Activated T-cell treated with anti-CD3 and anti-CD28 coated beads, Interleukin-2, amount 50 U/mL, for 24 hours (primary cell): ENCODE results near the gene ZFYVE1.
"Not testable (repeated sequence)": the region's sequence is repeated elsewhere in the genome, so short reads cannot be mapped to it uniquely, and the experiment has no call there.

Source experiments
- DNase-seq: peaks from one replicate; pipeline ENCODE4 v3.0.0-alpha.2; 2020
- H3K27ac Mint-ChIP-seq: 2 replicates; pipeline ENCODE4 v1.8.0; 2020; ENCODE audit warnings: mild to moderate bottlenecking, mixed read lengths
- H3K27me3 Mint-ChIP-seq: 2 replicates; pipeline ENCODE4 v1.8.0; 2020; ENCODE audit warnings: mixed read lengths
- H3K36me3 Mint-ChIP-seq: 2 replicates; pipeline ENCODE4 v1.8.0; 2020; ENCODE audit warnings: low read depth, mixed read lengths
- H3K4me1 Mint-ChIP-seq: 2 replicates; pipeline ENCODE4 v1.8.0; 2020; ENCODE audit warnings: low read depth, mixed read lengths
- H3K4me3 Mint-ChIP-seq: 2 replicates; pipeline ENCODE4 v1.8.0; 2020; ENCODE audit warnings: mild to moderate bottlenecking, moderate library complexity, mixed read lengths
- H3K9me3 Mint-ChIP-seq: 2 replicates; pipeline ENCODE4 v1.8.0; 2020; ENCODE audit warnings: mixed read lengths

The ZFYVE1 gene, protein sequence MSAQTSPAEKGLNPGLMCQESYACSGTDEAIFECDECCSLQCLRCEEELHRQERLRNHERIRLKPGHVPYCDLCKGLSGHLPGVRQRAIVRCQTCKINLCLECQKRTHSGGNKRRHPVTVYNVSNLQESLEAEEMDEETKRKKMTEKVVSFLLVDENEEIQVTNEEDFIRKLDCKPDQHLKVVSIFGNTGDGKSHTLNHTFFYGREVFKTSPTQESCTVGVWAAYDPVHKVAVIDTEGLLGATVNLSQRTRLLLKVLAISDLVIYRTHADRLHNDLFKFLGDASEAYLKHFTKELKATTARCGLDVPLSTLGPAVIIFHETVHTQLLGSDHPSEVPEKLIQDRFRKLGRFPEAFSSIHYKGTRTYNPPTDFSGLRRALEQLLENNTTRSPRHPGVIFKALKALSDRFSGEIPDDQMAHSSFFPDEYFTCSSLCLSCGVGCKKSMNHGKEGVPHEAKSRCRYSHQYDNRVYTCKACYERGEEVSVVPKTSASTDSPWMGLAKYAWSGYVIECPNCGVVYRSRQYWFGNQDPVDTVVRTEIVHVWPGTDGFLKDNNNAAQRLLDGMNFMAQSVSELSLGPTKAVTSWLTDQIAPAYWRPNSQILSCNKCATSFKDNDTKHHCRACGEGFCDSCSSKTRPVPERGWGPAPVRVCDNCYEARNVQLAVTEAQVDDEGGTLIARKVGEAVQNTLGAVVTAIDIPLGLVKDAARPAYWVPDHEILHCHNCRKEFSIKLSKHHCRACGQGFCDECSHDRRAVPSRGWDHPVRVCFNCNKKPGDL

DNA sequence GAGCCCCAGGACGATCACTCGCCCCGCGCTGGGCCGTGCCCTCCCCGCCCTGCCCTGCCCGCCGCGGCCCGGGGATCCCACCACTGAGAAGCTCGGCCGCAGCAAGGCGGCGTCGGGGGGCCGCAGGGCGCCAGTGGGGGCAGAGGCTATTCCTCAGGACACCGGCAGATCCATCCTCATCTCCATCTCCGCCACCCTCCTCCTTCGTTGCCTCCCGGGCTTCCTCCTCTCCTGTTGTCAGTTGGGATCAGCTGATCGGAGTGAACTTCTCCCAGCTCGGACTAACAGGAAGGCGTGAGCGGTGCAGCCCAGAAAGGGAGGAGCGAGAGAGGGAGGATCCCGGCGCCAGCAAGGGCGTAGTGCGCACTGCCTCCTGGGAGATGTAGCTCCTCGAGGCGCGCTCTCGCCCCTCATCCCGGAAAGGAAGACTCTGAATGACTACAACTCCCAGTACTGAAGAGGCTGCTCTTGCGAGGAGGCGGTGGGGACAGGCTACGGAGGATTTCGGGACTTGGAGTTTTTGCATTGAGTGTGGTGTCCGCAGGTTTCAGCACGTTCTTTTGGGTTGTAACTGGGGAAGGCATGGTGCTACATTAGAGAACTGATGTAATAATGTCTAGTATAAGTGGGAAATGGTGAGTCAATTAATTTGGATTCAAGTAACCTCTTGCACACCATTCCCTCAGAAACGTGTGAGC is at the start of gene ZFYVE1:
Gene ZFYVE1, minus strand, starts transcription at position 262 of the 698 bp plus-strand sequence. CDS start 2,598 bp downstream, outside the sequence.
- peak; percentile 92 for DNase-seq
- H3K9me3 Mint-ChIP-seq, result no peaks in the 10 kb centered on the region
- peaks cover 45% of the 10 kb centered on the region for H3K4me1 Mint-ChIP-seq
- no peaks in the 10 kb centered on the region for H3K27me3 Mint-ChIP-seq
- peaks cover 29% of the 10 kb centered on the region for H3K36me3 Mint-ChIP-seq
- peak within 1 kb of the TSS; percentile 92 for H3K27ac Mint-ChIP-seq
- H3K4me3 Mint-ChIP-seq, result peak within 1 kb of the TSS; percentile 93

DNA sequence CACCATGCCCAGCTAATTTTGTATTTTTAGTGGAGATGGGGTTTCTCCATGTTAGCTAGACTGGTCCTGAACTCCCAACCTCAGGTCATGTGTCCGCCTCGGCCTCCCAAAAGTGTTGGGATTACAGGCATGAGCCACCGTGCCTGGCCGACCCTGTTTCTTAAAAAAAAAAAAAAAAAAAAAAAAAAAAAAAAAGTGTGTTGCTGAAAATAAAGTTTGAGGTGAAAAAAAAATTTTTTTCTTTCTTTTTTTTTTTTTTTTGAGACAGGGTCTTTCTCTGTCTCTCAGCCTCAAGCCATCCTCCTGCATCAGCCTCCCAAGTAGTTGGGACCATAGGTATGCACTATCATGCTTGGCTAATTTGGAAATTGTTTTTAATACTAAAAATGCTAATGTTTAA is 42.7 kb upstream of the ZFYVE1 start:
- DNase-seq, result no peak
- Mint-ChIP-seq H3K27ac (no peak overlapping the region), H3K27me3 (no peaks in the 10 kb centered on the region), H3K36me3 (peaks cover 84% of the 10 kb centered on the region), H3K4me3 (no peak overlapping the region), H3K9me3 (no peaks in the 10 kb centered on the region), H3K4me1 (peaks cover 40% of the 10 kb centered on the region)

DNA sequence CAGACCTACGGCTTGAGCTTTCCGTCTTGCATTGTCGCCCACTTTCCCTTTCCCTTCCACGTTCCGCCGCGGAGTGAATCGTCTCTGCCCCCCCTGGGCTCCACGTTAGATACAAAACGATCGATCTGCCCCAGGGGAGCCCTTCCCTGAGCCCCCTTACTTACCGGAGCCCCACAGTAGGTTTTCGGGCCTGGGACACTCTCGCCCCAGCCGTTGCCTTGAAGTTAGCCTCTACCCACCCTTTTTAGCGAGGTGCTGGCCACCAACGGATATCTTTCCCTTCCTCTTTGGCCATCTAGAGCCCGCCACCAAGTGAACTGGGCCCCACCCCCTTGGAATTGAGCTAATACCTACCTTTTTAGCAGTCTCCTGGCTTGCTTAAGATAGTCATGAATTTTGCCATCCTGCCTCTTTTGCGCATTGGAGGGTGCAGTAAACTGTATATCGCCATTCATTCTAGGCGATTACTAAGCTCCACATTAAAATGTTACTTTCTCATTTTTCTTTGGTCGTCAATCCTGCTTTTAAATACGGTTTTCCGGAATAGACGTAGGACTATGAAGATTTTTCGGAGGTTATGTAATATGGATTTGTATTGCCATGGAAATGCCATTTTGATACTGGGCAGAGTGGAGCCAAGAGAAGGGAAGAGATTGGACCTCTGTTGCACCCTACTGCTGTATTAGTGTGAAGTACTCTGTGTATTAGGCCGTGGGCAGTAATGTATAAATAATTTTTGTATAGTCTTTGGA is 32.2 kb upstream of the ZFYVE1 start:
- Mint-ChIP-seq H3K4me3 (no peak overlapping the region), H3K27me3 (no peaks in the 10 kb centered on the region), H3K4me1 (peaks cover 45% of the 10 kb centered on the region), H3K9me3 (no peaks in the 10 kb centered on the region), H3K27ac (no peak overlapping the region), H3K36me3 (no peaks in the 10 kb centered on the region)
- no peak for DNase-seq

DNA sequence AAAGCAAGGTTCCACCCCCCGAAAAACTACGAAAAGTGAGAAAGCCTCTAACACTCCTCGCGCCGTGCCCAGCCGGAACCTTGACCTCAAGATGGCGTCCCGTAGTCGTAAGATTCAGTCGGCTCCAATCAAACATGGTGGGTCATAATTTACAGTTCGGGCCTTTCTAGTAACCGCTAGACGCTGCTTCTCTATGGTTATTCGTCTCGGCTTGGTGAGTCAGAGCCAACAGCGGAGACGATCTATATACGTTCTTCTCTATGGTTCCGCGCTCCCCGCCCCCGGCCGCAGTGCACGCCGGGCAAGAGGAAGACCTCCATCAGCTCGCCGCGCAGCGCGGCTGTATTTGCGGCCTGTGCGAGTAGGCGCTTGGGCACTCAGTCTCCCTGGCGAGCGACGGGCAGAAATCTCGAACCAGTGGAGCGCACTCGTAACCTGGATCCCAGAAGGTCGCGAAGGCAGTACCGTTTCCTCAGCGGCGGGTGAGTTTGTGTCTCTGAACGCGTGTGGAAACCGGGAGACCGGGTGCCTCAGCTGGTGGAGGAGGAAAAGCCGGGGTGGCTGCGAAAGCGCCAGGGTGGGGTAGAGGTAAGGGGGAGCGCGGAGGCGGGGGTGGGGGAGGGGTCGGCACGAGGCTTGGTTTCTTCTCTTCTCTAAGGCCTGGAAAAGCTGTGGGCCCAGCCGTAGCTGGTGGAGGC is 31.5 kb upstream of the ZFYVE1 start, which contains the start of gene RBM25:
Gene RBM25, plus strand, starts transcription at position 311 of the 698 bp plus-strand sequence. CDS start 13,108 bp downstream, outside the sequence.
- DNase-seq, result peak; percentile 95
- no peaks in the 10 kb centered on the region for H3K27me3 Mint-ChIP-seq
- H3K4me1 Mint-ChIP-seq, result peaks cover 39% of the 10 kb centered on the region
- H3K27ac Mint-ChIP-seq, result no peak within 1 kb of the TSS
- no peaks in the 10 kb centered on the region for H3K9me3 Mint-ChIP-seq
- no peak within 1 kb of the TSS for H3K4me3 Mint-ChIP-seq
- no peaks in the 10 kb centered on the region for H3K36me3 Mint-ChIP-seq

DNA sequence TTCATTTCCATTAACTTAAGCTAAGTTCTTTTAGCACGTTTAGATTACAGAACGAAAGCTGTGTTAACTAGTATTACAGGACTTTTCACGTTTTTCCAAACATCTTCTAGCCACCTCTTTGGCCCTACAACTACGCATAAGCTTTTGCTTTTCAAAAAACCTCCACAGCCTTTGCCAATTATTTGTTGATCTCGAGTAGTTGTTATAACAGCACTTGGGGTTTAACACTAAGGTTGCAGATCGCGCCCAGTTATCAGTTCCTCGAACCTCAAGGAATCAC is 31.0 kb upstream of the ZFYVE1 start:
- DNase-seq, result no peak
- Mint-ChIP-seq H3K9me3 (no peaks in the 10 kb centered on the region), H3K27me3 (no peaks in the 10 kb centered on the region), H3K36me3 (no peaks in the 10 kb centered on the region), H3K4me1 (peaks cover 34% of the 10 kb centered on the region), H3K4me3 (no peak overlapping the region), H3K27ac (no peak overlapping the region)

DNA sequence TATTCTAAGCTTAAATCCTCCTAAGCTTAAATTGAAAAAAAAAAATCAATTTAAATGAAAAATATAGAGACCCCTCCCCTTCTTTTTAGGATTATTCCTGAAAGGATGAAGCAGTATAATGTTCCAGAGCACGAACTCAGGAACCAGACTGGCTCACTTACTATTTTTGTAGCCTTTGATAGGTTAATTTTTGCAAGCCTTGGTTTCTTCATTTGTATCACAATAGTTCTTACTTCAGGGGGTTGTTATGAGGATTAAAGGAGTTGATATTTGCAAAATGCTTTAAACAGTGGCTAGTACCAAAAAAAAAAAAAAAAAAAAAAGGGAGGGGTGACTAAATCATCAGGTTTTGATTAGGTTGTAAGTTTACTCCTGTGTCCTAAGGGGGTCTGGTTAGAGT is 28.3 kb upstream of the ZFYVE1 start:
- no peak overlapping the region for H3K4me3 Mint-ChIP-seq
- peaks cover 10% of the 10 kb centered on the region for H3K4me1 Mint-ChIP-seq

DNA sequence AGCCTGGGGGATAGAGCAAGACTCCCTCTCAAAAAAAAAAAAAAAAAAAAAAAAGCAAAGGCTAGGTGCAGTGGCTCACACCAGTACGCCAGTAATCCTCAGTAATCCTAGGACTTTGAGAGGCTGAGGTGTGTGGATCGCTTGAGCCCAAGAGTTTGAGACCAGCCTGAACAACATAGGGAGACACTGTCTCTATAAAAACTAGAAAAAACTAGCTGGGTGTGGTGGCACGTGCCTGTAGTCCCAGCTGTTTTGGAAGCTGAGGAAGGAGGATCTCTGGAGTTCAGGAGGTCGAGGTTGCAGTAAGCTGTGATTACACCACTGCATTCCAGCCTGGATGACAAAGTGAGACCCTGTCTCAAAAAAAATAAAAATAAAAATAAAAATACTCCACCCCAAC is 22.5 kb upstream of the ZFYVE1 start:
- H3K4me1 Mint-ChIP-seq, result no peaks in the 10 kb centered on the region
- H3K9me3 Mint-ChIP-seq, result no peaks in the 10 kb centered on the region
- no peaks in the 10 kb centered on the region for H3K36me3 Mint-ChIP-seq

More for the DNA sequence above, 28.3 kb upstream of the ZFYVE1 start:
- Mint-ChIP-seq H3K9me3 (no peaks in the 10 kb centered on the region), H3K27me3 (no peaks in the 10 kb centered on the region), H3K36me3 (no peaks in the 10 kb centered on the region), H3K27ac (no peak overlapping the region)
- DNase-seq, result no peak

DNA sequence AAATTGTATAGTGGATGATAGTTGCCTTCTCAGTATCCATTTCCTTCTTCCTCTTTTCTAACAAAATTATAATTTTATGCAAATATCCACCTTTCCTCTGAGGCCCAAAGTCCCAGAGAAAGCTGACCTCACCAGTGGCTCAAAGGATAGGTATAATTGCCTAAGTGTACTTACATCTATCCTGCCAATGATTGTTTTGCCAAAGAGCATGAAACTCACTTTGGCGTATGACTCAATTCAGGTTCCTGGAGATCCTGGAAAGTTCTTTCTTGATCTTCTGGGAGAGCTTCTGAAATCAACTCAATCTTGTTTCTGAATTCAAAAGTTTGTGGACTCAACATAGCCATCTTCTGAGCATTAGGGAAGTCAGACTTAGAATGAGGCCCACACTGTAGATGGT is 20.9 kb upstream of the ZFYVE1 start:
- H3K27me3 Mint-ChIP-seq, result no peaks in the 10 kb centered on the region
- H3K4me3 Mint-ChIP-seq, result no peak overlapping the region
- no peaks in the 10 kb centered on the region for H3K36me3 Mint-ChIP-seq
- no peaks in the 10 kb centered on the region for H3K4me1 Mint-ChIP-seq
- H3K9me3 Mint-ChIP-seq, result no peaks in the 10 kb centered on the region
- no peak for DNase-seq
- no peak overlapping the region for H3K27ac Mint-ChIP-seq

More for the DNA sequence above, 22.5 kb upstream of the ZFYVE1 start:
- Mint-ChIP-seq H3K4me3 (no peak overlapping the region), H3K27ac (no peak overlapping the region), H3K27me3 (no peaks in the 10 kb centered on the region)
- no peak for DNase-seq

DNA sequence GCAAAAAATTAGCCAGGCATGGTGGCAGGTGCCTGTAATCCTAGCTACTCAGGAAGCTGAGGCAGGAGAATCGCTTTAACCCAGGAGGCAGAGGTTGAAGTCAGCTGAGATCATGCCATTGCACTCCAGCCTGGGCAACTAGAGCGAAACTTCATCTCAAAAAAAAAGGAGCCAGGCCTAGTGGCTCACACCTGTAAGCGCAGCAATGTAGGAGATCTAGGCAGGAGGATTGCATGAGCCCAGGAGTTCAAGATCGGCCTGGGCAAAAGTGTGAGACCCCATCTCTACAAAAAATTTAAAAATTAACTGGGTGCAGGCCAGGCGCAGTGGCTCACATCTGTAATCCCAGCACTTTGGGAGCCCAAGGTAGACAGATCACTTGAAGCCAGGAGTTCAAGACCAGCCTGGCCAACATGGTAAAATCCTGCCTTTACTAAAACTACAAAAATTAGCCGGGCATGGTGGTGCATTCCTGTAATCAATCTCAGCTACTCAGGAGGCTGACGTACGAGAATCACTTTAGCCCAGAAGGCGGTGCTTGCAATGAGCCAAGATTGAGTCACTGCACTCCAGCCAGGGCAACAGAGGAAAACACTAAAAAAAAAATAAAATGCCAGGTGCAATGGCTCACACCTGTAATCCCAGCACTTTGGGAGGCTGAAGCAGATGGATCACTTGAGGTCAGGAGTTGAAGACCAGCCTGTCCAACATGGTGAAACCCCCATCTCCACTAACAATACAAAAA is 10.0 kb upstream of the ZFYVE1 start:
- H3K9me3 Mint-ChIP-seq, H3K27ac Mint-ChIP-seq, H3K4me1 Mint-ChIP-seq, DNase-seq, H3K27me3 Mint-ChIP-seq, H3K4me3 Mint-ChIP-seq, H3K36me3 Mint-ChIP-seq: not testable (repeated sequence)

DNA sequence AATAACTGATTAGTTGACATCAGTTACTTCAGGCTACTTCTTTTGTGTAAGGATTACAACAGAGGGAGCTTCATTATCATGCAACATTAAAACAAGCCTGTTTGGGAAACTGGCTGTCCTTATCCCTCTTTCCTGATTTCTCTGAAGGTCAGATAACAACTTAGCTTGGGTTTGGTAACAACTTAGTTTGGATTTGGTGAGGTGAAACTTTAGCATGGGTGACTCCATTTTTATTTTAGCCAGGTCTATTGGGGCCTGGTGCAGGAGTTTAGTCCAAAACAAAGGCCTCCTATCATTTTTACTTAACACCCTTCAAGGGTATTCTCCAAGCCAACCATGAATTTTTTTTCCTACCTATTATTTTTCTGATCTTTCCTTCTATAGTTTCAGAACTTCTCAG is 1.1 kb upstream of the ZFYVE1 start:
- Mint-ChIP-seq H3K4me3 (peak overlapping the region; percentile 93), H3K27ac (no peak overlapping the region), H3K4me1 (peaks cover 36% of the 10 kb centered on the region), H3K36me3 (peaks cover 20% of the 10 kb centered on the region), H3K9me3 (no peaks in the 10 kb centered on the region), H3K27me3 (no peaks in the 10 kb centered on the region)
- no peak for DNase-seq

DNA sequence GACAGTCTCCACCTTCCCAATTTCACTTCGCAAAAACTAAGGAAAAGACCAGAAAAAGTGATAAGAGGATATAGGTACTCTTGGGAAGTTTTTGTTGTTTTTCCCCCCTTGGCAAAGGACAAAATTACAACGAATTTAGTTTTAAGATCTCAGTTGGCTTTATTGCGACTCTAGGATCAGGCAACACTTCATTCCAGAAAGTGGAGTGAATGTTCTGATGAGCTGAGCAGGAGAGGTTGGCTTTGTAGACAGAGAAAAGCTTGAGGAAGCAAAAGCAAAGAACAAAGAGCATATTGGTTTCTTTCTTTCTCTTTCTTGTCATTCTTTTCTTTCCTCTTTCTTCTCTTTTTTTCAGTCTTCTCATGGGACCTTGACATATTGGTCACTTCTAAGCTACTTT is 640 bp upstream of the ZFYVE1 start:
- Mint-ChIP-seq H3K27ac (peak overlapping the region; percentile 92), H3K27me3 (no peaks in the 10 kb centered on the region), H3K36me3 (peaks cover 23% of the 10 kb centered on the region), H3K4me3 (peak overlapping the region; percentile 93), H3K4me1 (peaks cover 40% of the 10 kb centered on the region), H3K9me3 (no peaks in the 10 kb centered on the region)
- DNase-seq, result no peak

DNA sequence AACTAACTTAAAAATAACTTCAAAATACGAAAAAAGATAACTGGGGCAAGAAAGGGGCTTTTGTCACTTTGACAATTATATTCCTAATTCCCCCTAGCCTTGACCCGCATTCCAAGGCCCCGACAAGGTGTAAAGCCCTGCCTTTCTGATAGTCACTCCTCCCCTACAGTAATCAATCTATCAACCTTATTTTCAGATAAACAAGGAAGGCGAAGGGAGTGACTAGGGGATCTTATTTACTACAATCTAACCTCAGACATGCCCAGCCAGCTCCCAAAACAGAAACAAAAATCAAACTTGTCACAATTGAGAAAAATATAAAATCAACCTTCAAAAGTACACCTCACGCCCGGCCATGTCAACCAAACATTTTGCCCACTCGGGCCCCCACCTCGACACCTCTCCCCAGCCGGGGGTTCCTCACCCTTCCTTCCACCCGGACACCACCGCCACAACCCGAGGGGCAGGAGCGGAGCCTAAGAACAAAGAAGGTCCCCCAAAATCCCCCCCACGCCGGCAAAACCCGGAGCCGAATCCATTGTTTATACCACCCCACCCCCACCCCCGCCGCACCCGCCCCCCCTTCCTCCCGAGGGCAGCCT is 562 bp downstream of the ZFYVE1 start:
- Mint-ChIP-seq H3K4me3 (peak overlapping the region; percentile 90), H3K27me3 (no peaks in the 10 kb centered on the region), H3K9me3 (no peaks in the 10 kb centered on the region), H3K36me3 (peaks cover 35% of the 10 kb centered on the region), H3K4me1 (peaks cover 52% of the 10 kb centered on the region), H3K27ac (peak overlapping the region; percentile 77)
- DNase-seq, result no peak

DNA sequence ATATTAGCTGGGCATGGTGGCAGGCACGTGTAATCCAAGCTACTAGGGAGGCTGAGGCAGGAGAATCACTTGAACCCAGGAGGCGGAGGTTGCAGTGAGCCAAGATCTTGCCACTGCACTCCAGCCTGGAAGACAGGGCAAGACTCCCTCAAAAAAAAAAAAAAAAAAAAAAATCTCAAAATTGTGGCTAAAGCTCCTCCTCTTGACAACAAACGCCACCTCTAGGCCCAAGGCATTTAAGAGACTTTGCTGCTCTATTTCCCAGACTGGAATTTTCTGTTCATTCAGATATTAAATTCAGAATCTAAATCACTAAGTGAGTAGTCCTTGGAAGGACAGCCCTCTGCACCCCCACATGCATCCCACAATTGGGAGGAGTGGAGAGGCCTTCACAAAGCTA is 1.4 kb downstream of the ZFYVE1 start:
- Mint-ChIP-seq H3K27me3 (no peaks in the 10 kb centered on the region), H3K9me3 (no peaks in the 10 kb centered on the region), H3K4me3 (peak overlapping the region; percentile 90), H3K27ac (no peak overlapping the region), H3K36me3 (peaks cover 36% of the 10 kb centered on the region), H3K4me1 (peaks cover 52% of the 10 kb centered on the region)
- no peak for DNase-seq
